Activated CD4-positive, CD25-positive, alpha-beta regulatory T cell treated with anti-CD3 and anti-CD28 coated beads, Interleukin-2, amount 50 U/mL, for 72 hours (primary cell): ENCODE measurements around the gene DUSP11.
A peak's percentile ranks its signal among the peaks of the same experiment; 100 is the strongest.
"Not testable (repeated sequence)": the region's sequence is repeated elsewhere in the genome, so short reads cannot be mapped to it uniquely, and the experiment has no call there.

Experiments used
- DNase-seq: peaks from one replicate; pipeline ENCODE4 v3.0.0; 2021

DUSP11 gene

GRCh38 chr2:73779467-73780236 is at the start of gene DUSP11:
DUSP11 (minus strand) TSS chr2:73780103; CDS start chr2:73779974, 129 bp downstream.
- peak; percentile 96 for DNase-seq

- peak; percentile 86 for DNase-seq
These were observed 49.1 kb upstream of the DUSP11 start, which contains the start of gene STAMBP for GRCh38 chr2:73828818-73829570. STAMBP (plus strand) TSS chr2:73828961; CDS start chr2:73830857, 1,896 bp downstream.

- DNase-seq: no peak
These were observed 48.5 kb upstream of the DUSP11 start for GRCh38 chr2:73828389-73828817.

- no peak for DNase-seq
These were observed 47.9 kb upstream of the DUSP11 start for GRCh38 chr2:73827660-73828388.

GRCh38 chr2:73827018-73827417 is 47.1 kb upstream of the DUSP11 start:
- no peak for DNase-seq

GRCh38 chr2:73825408-73825807 is 45.5 kb upstream of the DUSP11 start:
- no peak for DNase-seq

GRCh38 chr2:73823916-73824523 is 44.1 kb upstream of the DUSP11 start:
- DNase-seq: no peak

- DNase-seq: no peak
These were observed 43.5 kb upstream of the DUSP11 start for GRCh38 chr2:73823416-73823815.

- no peak for DNase-seq
These were observed 43.1 kb upstream of the DUSP11 start for GRCh38 chr2:73822991-73823390.

GRCh38 chr2:73822276-73822675 is 42.4 kb upstream of the DUSP11 start:
- no peak for DNase-seq

GRCh38 chr2:73821669-73822068 is 41.8 kb upstream of the DUSP11 start:
- no peak for DNase-seq

GRCh38 chr2:73821227-73821626 is 41.3 kb upstream of the DUSP11 start:
- no peak for DNase-seq

GRCh38 chr2:73818296-73818695 is 38.4 kb upstream of the DUSP11 start:
- DNase-seq: no peak

- DNase-seq: no peak
These were observed 32.7 kb upstream of the DUSP11 start for GRCh38 chr2:73812635-73813034.

- no peak for DNase-seq
These were observed 32.0 kb upstream of the DUSP11 start for GRCh38 chr2:73811878-73812277.

- not testable (repeated sequence) for DNase-seq
These were observed 4.0 kb upstream of the DUSP11 start, which contains the start of gene C2orf78 for GRCh38 chr2:73783883-73784282. C2orf78 (plus strand) TSS chr2:73784183; CDS start chr2:73784310, 127 bp downstream.

GRCh38 chr2:73783402-73783801 is 3.5 kb upstream of the DUSP11 start:
- DNase-seq: not testable (repeated sequence)

GRCh38 chr2:73780237-73780582 is 307 bp upstream of the DUSP11 start:
- no peak for DNase-seq

GRCh38 chr2:73778867-73779466 is 936 bp downstream of the DUSP11 start:
- DNase-seq: not testable (repeated sequence)

GRCh38 chr2:73776869-73777519 is 2.9 kb downstream of the DUSP11 start:
- no peak for DNase-seq

- no peak for DNase-seq
These were observed 3.5 kb downstream of the DUSP11 start for GRCh38 chr2:73776381-73776780.

- no peak for DNase-seq
These were observed 7.1 kb downstream of the DUSP11 start for GRCh38 chr2:73772819-73773218.
